ENCODE measurements around the gene MATN4. TPM values are rescaled to one million over a fixed set of nuclear protein-coding genes. Genes with fewer than 3 reads are reported as not detected.

The MATN4 gene
- total and polyA plus RNA-seq, 2 of the 13 experiments (the other 11 are each of a cell fraction or from before 2014, with no cell fraction given), result not detected

GRCh38 chr20:45337367-45338120, 29.4 kb upstream of the MATN4 start (continued):
- TF ChIP-seq RELA (CRISPR knock-in tag; IDR thresholded peaks at IDR 0.05) (peak; percentile 10; the same call in 1 of the 2 replicates), NR2F2 (IDR thresholded peaks at IDR 0.05; ENCODE audit: borderline replicate concordance, low read depth) (no peak), ARID3A (IDR thresholded peaks at IDR 0.05; ENCODE audit: low read depth, low read length) (peak; percentile 1; the same call in 1 of the 2 replicates), THAP11 (CRISPR knock-in tag; IDR thresholded peaks at IDR 0.05) (no peak), HNF4G (IDR thresholded peaks at IDR 0.05; ENCODE audit: borderline replicate concordance, low read depth, low read length) (no peak), HNF4G (CRISPR knock-in tag; IDR thresholded peaks at IDR 0.05; ENCODE audit: borderline replicate concordance, low read depth) (no peak), SMARCC2 (IDR thresholded peaks at IDR 0.05) (no peak), RBFOX2 (IDR thresholded peaks at IDR 0.05; ENCODE audit: low read depth, low read length) (peak; percentile 59), EEA1 (CRISPR knock-in tag; IDR thresholded peaks at IDR 0.05; ENCODE audit: borderline replicate concordance) (peak; percentile 78; the same call in 1 of the 2 replicates), ZNF503 (CRISPR knock-in tag; IDR thresholded peaks at IDR 0.05) (no peak), HMG20A (CRISPR knock-in tag; IDR thresholded peaks at IDR 0.05; ENCODE audit: borderline replicate concordance) (no peak; the same call in 1 of the 2 replicates), ZNF678 (CRISPR knock-in tag; IDR thresholded peaks at IDR 0.05) (0 out of 2 replicates have a peak, but pooled peaks have one; percentile 16), SSRP1 (CRISPR knock-in tag; IDR thresholded peaks at IDR 0.05) (peak; percentile 83), TAF15 (IDR thresholded peaks at IDR 0.05; ENCODE audit: low read depth, low read length, poor library complexity, severe bottlenecking) (no peak), KLF11 (CRISPR knock-in tag; IDR thresholded peaks at IDR 0.05) (0 out of 2 replicates have a peak, but pooled peaks have one; percentile 25), ZNF432 (CRISPR knock-in tag; IDR thresholded peaks at IDR 0.05; ENCODE audit: borderline replicate concordance) (no peak), ZNF33B (CRISPR knock-in tag; IDR thresholded peaks at IDR 0.05) (no peak), KAT8 (CRISPR knock-in tag; IDR thresholded peaks at IDR 0.05) (no peak), GPBP1L1 (CRISPR knock-in tag; IDR thresholded peaks at IDR 0.05) (no peak), KAT7 (CRISPR knock-in tag; IDR thresholded peaks at IDR 0.05; ENCODE audit: borderline replicate concordance) (0 out of 2 replicates have a peak, but pooled peaks have one; percentile 34), SP2 (CRISPR knock-in tag; IDR thresholded peaks at IDR 0.05) (no peak)
- TF ChIP-seq, protein P1, sequence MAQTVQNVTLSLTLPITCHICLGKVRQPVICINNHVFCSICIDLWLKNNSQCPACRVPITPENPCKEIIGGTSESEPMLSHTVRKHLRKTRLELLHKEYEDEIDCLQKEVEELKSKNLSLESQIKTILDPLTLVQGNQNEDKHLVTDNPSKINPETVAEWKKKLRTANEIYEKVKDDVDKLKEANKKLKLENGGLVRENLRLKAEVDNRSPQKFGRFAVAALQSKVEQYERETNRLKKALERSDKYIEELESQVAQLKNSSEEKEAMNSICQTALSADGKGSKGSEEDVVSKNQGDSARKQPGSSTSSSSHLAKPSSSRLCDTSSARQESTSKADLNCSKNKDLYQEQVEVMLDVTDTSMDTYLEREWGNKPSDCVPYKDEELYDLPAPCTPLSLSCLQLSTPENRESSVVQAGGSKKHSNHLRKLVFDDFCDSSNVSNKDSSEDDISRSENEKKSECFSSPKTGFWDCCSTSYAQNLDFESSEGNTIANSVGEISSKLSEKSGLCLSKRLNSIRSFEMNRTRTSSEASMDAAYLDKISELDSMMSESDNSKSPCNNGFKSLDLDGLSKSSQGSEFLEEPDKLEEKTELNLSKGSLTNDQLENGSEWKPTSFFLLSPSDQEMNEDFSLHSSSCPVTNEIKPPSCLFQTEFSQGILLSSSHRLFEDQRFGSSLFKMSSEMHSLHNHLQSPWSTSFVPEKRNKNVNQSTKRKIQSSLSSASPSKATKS (CRISPR knock-in tag; IDR thresholded peaks at IDR 0.05), result no peak
